Hepatocyte (in vitro differentiated cells): ENCODE results near the gene CXCR5. TPM values are rescaled to one million over a fixed set of nuclear protein-coding genes. Genes with fewer than 3 reads are reported as not detected.
A peak's percentile ranks its signal among the peaks of the same experiment; 100 is the strongest.

ENCODE experiments used
- DNase-seq: peaks from one replicate; pipeline ENCODE4 v3.0.0-alpha.2; 2016; ENCODE audit warnings: low spot score
- H2AFZ ChIP-seq: fragments of 200-600 bp; sonication (generic); 2 replicates; pipeline ENCODE4 v1.6.0; 2016; ENCODE audit warnings: antibody characterized with exemption, mild to moderate bottlenecking
- H3K27ac ChIP-seq: fragments of 200-600 bp; sonication (generic); 2 replicates; pipeline ENCODE4 v1.5.1; 2016; ENCODE audit warnings: mild to moderate bottlenecking
- H3K27me3 ChIP-seq: fragments of 200-600 bp; sonication (generic); 2 replicates; pipeline ENCODE4 v1.6.1; 2016
- H3K36me3 ChIP-seq: fragments of 200-600 bp; sonication (generic); replicated peaks from 2 replicates; pipeline ENCODE4 v1.5.1; 2016; ENCODE audit warnings: low read depth; ENCODE audit not compliant: insufficient read depth
- H3K4me1 ChIP-seq: fragments of 200-600 bp; sonication (generic); 2 replicates; pipeline ENCODE4 v1.5.1; 2016; ENCODE audit warnings: mild to moderate bottlenecking, moderate library complexity; ENCODE audit not compliant: insufficient read depth
- H3K4me2 ChIP-seq: fragments of 200-600 bp; sonication (generic); 2 replicates; pipeline ENCODE4 v1.6.0; 2016
- H3K4me3 ChIP-seq: fragments of 200-600 bp; sonication (generic); 2 replicates; pipeline ENCODE4 v1.5.1; 2016; ENCODE audit warnings: mild to moderate bottlenecking
- H3K79me2 ChIP-seq: fragments of 200-600 bp; sonication (generic); 2 replicates; pipeline ENCODE4 v1.6.0; 2017; ENCODE audit warnings: mild to moderate bottlenecking
- H3K9me2 ChIP-seq: fragments of 200-600 bp; sonication (generic); replicated peaks from 2 replicates; pipeline ENCODE4 v1.6.0; 2017; ENCODE audit warnings: mild to moderate bottlenecking; ENCODE audit not compliant: insufficient read depth
- H3K9me3 ChIP-seq: fragments of 200-600 bp; sonication (generic); 2 replicates; pipeline ENCODE4 v1.5.1; 2016; ENCODE audit warnings: low read depth, mild to moderate bottlenecking
- H4K20me1 ChIP-seq: fragments of 200-600 bp; sonication (generic); 2 replicates; pipeline ENCODE4 v1.6.0; 2016; ENCODE audit warnings: mild to moderate bottlenecking; ENCODE audit not compliant: insufficient read depth, poor library complexity, severe bottlenecking
- EZH2 ChIP-seq: fragments of 200-600 bp; sonication (generic); IDR thresholded peaks from 2 replicates; pipeline ENCODE4 v1.6.1; 2016; ENCODE audit warnings: antibody characterized with exemption, mild to moderate bottlenecking, borderline replicate concordance
- EZH2phosphoT487 ChIP-seq: fragments of 200-600 bp; sonication (generic); IDR thresholded peaks from one replicate; pipeline ENCODE4 v1.6.1; 2018; ENCODE audit warnings: antibody characterized with exemption, mild to moderate bottlenecking, low read depth, moderate library complexity; ENCODE audit not compliant: unreplicated experiment, severe bottlenecking
- WGBS: methylation state at CpG from one replicate; pipeline ENCODE4 v1.1.6; 2016; ENCODE audit warnings: low lambda C conversion rate; ENCODE audit errors: missing lambda C conversion rate; 5-methylcytosine and 5-hydroxymethylcytosine counted together
- polyA plus RNA-seq: library from polyadenylated mRNA; unstranded; fragments of >200 nt; fragmentation: Nextera tagmentation; extraction: Ambion mirVana; gene quantifications from 2 replicates; pipeline ENCODE4 v1.2.1, GENCODE V29; 2016
- total RNA-seq: library from RNA; depleted of rRNA; stranded (reverse); fragments of >200 nt; gene quantifications from 2 replicates; pipeline ENCODE4 v1.2.3, GENCODE V29; 2014
- TF ChIP-seq, protein P1 (sequence below): fragments of 200-600 bp; sonication (generic); IDR thresholded peaks from 2 replicates; pipeline ENCODE4 v1.5.1; 2016; ENCODE audit warnings: antibody characterized with exemption, mild to moderate bottlenecking; ENCODE audit not compliant: poor library complexity

Gene CXCR5
- total and polyA plus RNA-seq, 2 experiments from 2014 or later = 0.11 TPM; not detected in 1

DNA sequence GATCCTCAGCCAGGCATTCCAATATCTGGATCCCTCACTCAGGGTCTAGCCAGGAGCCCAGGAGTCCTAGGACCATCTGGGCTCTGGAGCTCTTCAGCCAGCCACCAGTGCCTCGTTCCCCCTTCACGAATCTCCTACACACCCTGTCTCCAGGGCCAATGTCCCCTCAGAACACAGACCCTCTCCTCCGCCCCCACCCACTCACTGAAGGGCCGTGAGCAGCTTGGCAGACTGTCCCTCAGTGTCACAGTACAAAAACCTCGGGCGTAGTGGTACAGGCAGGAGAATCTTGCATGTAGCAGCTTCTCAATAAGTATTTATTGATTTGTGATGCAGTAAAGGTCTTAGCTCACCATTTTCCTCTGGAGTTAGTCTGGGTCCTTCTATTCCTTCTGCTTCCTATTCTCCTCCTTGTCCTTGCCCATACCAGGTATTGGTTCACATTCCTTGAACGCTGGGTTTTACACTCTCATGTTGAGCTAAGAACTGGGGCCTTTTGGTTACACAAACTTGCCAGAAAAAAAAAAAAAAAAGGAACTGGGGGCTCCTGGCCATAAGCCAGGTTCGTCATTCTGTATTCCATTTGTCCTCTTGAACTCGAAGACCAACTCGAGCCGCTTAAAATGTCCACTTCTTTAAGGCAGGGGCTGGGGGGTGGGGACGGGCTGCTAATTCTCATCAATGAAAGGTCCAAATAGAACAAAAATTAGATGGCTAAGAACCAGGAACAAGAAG, 2.3 kb downstream of the CXCR5 start:
- Histone ChIP-seq H3K4me1 (peaks cover 6% of the 10 kb centered on the region), H3K9me2 (no peaks in the 10 kb centered on the region), H3K27me3 (no peaks in the 10 kb centered on the region), H3K79me2 (no peaks in the 10 kb centered on the region), H3K4me3 (no peak overlapping the region), H3K27ac (no peak overlapping the region), H2AFZ (no peak overlapping the region), H4K20me1 (no peaks in the 10 kb centered on the region), H3K36me3 (no peaks in the 10 kb centered on the region), H3K9me3 (no peaks in the 10 kb centered on the region), H3K4me2 (no peak overlapping the region)
- DNase-seq = no peak
- 80% methylated on average over 12 of the region's 12 CpGs for WGBS
- TF ChIP-seq EZH2 (no peak), EZH2phosphoT487 (no peak)
- TF ChIP-seq, protein P1, sequence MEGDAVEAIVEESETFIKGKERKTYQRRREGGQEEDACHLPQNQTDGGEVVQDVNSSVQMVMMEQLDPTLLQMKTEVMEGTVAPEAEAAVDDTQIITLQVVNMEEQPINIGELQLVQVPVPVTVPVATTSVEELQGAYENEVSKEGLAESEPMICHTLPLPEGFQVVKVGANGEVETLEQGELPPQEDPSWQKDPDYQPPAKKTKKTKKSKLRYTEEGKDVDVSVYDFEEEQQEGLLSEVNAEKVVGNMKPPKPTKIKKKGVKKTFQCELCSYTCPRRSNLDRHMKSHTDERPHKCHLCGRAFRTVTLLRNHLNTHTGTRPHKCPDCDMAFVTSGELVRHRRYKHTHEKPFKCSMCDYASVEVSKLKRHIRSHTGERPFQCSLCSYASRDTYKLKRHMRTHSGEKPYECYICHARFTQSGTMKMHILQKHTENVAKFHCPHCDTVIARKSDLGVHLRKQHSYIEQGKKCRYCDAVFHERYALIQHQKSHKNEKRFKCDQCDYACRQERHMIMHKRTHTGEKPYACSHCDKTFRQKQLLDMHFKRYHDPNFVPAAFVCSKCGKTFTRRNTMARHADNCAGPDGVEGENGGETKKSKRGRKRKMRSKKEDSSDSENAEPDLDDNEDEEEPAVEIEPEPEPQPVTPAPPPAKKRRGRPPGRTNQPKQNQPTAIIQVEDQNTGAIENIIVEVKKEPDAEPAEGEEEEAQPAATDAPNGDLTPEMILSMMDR = no peak

DNA sequence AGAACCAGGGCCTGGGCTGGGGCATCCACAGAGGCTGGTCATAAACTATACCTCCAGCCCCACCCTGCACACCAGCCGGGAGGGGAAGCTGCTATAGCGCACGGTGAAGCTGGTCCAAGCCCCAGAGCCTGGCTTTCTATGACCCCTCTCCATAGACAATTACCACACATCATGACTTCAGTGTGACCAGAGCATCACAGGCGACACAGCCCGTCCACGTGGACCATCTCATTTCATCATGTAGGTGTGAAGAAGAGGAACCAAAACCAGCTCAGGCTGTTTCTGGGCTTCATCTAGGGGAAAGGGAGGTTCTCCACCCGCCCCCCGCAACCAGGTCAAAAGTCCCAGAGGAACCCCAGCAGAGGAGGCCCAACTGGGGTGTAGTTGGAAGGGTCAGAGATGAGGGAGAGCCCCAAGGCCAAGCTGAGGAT, 3.0 kb downstream of the CXCR5 start:
- H3K36me3 ChIP-seq = no peaks in the 10 kb centered on the region
- TF ChIP-seq EZH2phosphoT487 = no peak
- no peak for TF ChIP-seq EZH2
- TF ChIP-seq, protein P1 = no peak
- no peak overlapping the region for H3K4me3 ChIP-seq
- H3K27me3 ChIP-seq = no peaks in the 10 kb centered on the region
- H3K9me2 ChIP-seq = no peaks in the 10 kb centered on the region
- H3K27ac ChIP-seq = no peak overlapping the region
- peaks cover 6% of the 10 kb centered on the region for H3K4me1 ChIP-seq
- DNase-seq = no peak
- H3K9me3 ChIP-seq = no peaks in the 10 kb centered on the region
- no peak overlapping the region for H2AFZ ChIP-seq
- no peak overlapping the region for H3K4me2 ChIP-seq
- H4K20me1 ChIP-seq = no peaks in the 10 kb centered on the region
- no peaks in the 10 kb centered on the region for H3K79me2 ChIP-seq
- WGBS = 93% methylated on average over 8 of the region's 8 CpGs

DNA sequence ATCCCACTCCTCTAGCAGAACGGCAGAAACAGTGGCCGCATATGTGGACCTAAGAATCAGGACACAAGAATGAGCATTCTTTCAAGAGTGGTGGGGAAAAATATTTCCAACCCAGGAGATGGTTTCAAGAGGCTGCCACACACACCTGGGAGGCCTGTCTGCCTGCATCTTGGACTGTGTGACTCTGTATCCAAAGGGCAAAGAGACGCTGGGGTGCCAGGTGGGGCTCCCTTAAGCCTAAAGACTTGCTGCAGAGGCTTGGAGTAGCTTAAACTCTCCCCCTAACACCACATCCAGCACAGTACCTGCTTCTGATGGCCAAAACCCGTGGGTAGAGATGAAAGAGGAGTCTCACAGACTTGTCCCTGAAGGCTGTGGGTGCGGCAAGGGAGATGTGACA, 3.5 kb downstream of the CXCR5 start:
- Histone ChIP-seq H2AFZ (no peak overlapping the region), H3K4me2 (no peak overlapping the region), H3K9me3 (no peaks in the 10 kb centered on the region), H4K20me1 (no peaks in the 10 kb centered on the region), H3K9me2 (no peaks in the 10 kb centered on the region), H3K27me3 (no peaks in the 10 kb centered on the region), H3K4me1 (peaks cover 6% of the 10 kb centered on the region), H3K36me3 (no peaks in the 10 kb centered on the region), H3K79me2 (no peaks in the 10 kb centered on the region), H3K27ac (peak overlapping the region; percentile 37), H3K4me3 (no peak overlapping the region)
- TF ChIP-seq, protein P1 = no peak
- no peak for TF ChIP-seq EZH2
- no peak for TF ChIP-seq EZH2phosphoT487
- no peak for DNase-seq
- WGBS = 76% methylated on average over 5 of the region's 5 CpGs
